ENCODE data around the gene PIAS1. TPM values are rescaled to one million over a fixed set of nuclear protein-coding genes. Genes with fewer than 3 reads are reported as not detected.
"Not testable (repeated sequence)": the region's sequence is repeated elsewhere in the genome, so short reads cannot be mapped to it uniquely, and the experiment has no call there.

PIAS1 gene
- polyA plus RNA-seq, 1 donor = 30.0 TPM

- DNase-seq = no peak
These were observed 19.3 kb upstream of the PIAS1 start for GRCh38 chr15:68034719-68035293.

- DNase-seq = no peak
These were observed 15.9 kb upstream of the PIAS1 start for GRCh38 chr15:68038246-68038645.

- no peak for DNase-seq
These were observed 14.0 kb upstream of the PIAS1 start for GRCh38 chr15:68040144-68040543.

- DNase-seq = no peak
These were observed 11.8 kb upstream of the PIAS1 start for GRCh38 chr15:68042156-68042854.

- no peak for DNase-seq
These were observed 11.3 kb upstream of the PIAS1 start for GRCh38 chr15:68042855-68043222.

- DNase-seq = no peak
These were observed 8.5 kb upstream of the PIAS1 start for GRCh38 chr15:68045289-68046265.

GRCh38 chr15:68047826-68048225 is 6.3 kb upstream of the PIAS1 start:
- DNase-seq = no peak

GRCh38 chr15:68051109-68051508 is 3.0 kb upstream of the PIAS1 start:
- no peak for DNase-seq

- no peak for DNase-seq
These were observed 2.2 kb upstream of the PIAS1 start for GRCh38 chr15:68051907-68052306.

GRCh38 chr15:68052431-68052830 is 1.7 kb upstream of the PIAS1 start:
- DNase-seq = no peak

GRCh38 chr15:68053001-68053400 is 1.1 kb upstream of the PIAS1 start:
- no peak for DNase-seq

- peak; percentile 70 for DNase-seq
These were observed 611 bp downstream of the PIAS1 start for GRCh38 chr15:68054628-68055223.

- DNase-seq = peak; percentile 28
These were observed 1.1 kb downstream of the PIAS1 start for GRCh38 chr15:68055224-68055705.

GRCh38 chr15:68056097-68056865 is 2.2 kb downstream of the PIAS1 start:
- no peak for DNase-seq

GRCh38 chr15:68057034-68057433 is 2.9 kb downstream of the PIAS1 start:
- no peak for DNase-seq

GRCh38 chr15:68057758-68058157 is 3.6 kb downstream of the PIAS1 start:
- no peak for DNase-seq

GRCh38 chr15:68058970-68059369 is 4.9 kb downstream of the PIAS1 start:
- DNase-seq = not testable (repeated sequence)

- DNase-seq = no peak
These were observed 5.5 kb downstream of the PIAS1 start for GRCh38 chr15:68059630-68060029.

- DNase-seq = no peak
These were observed 7.1 kb downstream of the PIAS1 start for GRCh38 chr15:68061171-68061570.

GRCh38 chr15:68061602-68062001 is 7.5 kb downstream of the PIAS1 start:
- no peak for DNase-seq

GRCh38 chr15:68062214-68062613 is 8.1 kb downstream of the PIAS1 start:
- no peak for DNase-seq

GRCh38 chr15:68062946-68063465 is 8.9 kb downstream of the PIAS1 start:
- DNase-seq = no peak

Data from hindlimb muscle (tissue), 1 donor.